Adipose tissue (tissue), 3 donors: ENCODE measurements around the gene TMEM167A. TPM values are rescaled to one million over a fixed set of nuclear protein-coding genes. Genes with fewer than 3 reads are reported as not detected.
"Not testable (repeated sequence)": the region's sequence is repeated elsewhere in the genome, so short reads cannot be mapped to it uniquely, and the experiment has no call there.

Experiments used
- H3K27ac ChIP-seq: one replicate; pipeline ENCODE4 v1.5.1; 2013; ENCODE audit warnings: low read depth, low read length
- WGBS, 3 donors: extraction: QIAGEN DNeasy Blood & Tissue Kit; methylation state at CpG; one replicate each; pipeline ENCODE4 v1.1.7; 2013; 5-methylcytosine and 5-hydroxymethylcytosine counted together
- polyA plus RNA-seq, 3 donors: library from polyadenylated mRNA; stranded (reverse); fragments of 200-250 nt; gene quantifications; one replicate each; pipeline ENCODE4 v1.2.3, GENCODE V29; 2013
- donor health status: healthy with polysubstance abuse.
- donor health status: Bipolar disorder and iron deficiency.
- donor health status: healthy.

TMEM167A gene
- polyA plus RNA-seq, 3 donors = 19.3 to 57.1 (median 41.4) TPM

DNA sequence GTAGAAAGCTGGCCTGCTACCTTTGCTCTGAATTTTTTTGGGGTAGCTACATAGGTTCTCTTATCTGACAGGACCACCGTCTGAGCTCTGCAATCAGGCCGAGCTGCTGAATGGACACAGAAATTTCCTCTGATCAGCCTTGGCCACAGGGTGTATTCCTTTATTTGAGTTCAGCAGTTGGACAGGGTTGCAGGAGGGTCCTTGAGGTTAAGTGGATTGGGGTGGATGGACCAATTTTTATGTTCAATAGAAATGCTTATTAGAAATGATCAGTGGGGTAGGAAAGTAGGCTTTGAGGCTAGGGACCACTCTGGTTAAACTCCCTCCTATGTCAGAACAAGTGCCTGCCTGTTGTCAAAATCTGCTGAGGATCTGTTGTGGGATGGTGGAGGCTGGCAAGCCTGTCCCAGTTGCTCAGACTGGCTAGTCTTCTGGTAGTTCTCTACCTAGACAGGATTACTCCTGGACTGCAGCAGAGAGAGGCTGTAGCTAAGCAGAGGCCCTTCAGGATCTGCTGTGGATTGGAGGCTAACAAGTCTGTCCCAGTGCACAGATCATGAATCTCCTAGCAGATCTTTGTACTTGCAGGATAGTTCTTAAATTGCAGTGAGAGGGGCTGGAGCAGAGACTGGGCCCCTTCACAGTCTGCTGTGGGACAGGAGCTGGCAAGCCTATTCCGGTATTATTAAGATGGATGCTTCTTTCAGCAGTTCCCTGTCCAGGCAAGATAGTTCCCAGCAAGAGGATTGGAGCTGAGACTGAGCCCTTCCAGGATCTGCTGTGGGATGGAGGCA is 18.2 kb upstream of the TMEM167A start:
- H3K27ac ChIP-seq = no peak overlapping the region
- WGBS, 3 donors = 90 to 96% (median 95%) methylated on average over 3 of the region's 3 CpGs

DNA sequence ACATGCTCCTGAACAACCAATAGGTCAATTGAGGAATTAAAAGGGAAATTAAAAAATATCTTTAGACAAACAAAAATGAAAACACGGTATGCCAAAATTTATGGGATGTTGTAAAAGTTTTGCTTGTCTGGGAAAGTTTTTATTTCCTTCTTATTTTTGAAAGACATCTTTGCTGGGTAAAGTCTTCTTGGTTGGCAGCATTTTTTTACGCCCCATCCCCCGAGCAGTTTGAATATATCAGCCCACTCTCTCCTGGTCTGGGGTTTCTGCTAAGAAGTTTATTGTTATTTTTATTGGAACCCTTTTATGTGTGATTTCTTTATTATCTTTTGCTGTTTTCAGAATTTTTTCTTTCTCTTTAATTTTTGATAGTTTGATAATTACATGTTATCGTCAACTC is 16.5 kb upstream of the TMEM167A start:
- WGBS, 3 donors = 97 to 100% (median 98%) methylated on average over 4 of the region's 4 CpGs
- H3K27ac ChIP-seq = no peak overlapping the region

DNA sequence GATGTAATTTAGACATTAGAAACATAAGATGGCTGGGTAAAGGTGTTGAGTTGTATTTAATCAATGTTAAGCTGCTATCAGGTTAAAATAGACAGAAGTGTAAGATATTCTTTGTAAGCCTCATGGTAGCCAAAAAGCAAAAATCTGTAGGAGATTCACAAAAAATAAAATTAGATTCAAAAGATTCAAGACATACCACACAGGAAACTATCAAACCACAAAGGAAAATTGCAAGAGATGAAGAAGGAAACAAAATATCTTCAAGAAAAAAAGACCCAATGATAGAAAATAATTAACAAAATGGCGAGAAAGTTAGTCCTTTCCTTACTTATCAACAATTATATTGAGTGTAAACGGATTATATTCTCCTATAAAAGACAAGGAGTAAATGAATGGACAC is 15.4 kb upstream of the TMEM167A start:
- H3K27ac ChIP-seq = no peak overlapping the region
- 86 to 94% (median 91%) methylated on average over 2 of the region's 2 CpGs for WGBS, 3 donors

DNA sequence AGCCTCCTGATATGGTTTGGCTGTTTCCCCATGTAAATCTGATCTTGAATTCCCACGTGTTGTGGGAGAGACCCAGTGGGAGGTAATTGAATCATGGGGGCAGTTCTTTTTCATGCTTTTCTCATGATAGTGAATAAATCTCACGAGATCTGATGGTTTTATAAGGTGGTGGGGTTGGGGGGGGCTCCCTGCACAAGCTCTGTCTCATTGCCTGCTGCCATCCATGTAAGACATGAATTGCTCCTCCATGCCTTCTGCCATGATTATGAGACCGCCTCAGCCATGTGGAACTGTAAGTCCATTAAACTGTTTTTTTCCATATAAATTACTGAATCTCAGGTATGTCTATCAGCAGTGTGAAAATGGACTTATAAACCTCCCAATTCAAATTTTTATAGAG is 13.0 kb upstream of the TMEM167A start:
- WGBS, 3 donors = 96 to 98% (median 97%) methylated on average over 3 of the region's 3 CpGs
- no peak overlapping the region for H3K27ac ChIP-seq

DNA sequence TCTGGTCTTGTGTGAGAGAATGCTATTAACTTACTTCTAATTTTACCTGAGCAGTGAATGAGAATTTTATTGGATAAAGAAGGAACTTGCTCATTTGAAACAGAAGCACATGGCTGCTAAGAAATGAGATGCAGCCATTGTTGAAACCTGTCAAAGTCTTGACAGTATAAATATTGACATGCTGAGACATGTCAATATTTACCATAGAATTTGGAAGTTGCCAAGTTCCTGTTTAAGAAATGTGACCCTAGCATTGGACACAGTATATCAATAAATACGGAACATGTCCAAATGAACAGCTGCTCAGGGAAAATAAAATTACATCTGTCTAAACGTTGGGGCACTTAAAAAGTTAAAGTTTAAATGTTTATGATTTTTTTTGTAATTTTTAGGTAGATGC is 7.9 kb upstream of the TMEM167A start:
- WGBS, 3 donors = 39 to 84% (median 81%) methylated on average over 2 of the region's 2 CpGs
- H3K27ac ChIP-seq = no peak overlapping the region

DNA sequence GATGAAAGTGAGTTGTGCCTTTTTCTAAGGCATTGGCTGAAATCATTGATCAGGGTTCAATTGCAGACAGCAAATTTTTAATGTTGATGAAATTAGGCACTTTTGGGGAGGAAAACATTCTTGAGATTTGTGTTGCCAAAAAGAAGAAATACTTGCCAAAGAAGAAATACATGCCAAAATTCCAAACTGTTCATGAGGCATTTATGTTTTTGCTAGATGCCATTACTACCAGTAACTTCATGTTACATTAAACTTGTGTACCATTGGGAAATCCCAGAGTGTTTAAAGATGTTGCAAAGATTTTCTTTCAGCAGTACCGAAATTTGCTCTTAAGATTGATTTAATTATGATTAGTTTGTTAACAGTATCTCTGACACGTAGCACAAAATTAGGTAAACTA is 7.1 kb upstream of the TMEM167A start:
- 44 to 87% (median 85%) methylated on average over 2 of the region's 2 CpGs for WGBS, 3 donors
- no peak overlapping the region for H3K27ac ChIP-seq

DNA sequence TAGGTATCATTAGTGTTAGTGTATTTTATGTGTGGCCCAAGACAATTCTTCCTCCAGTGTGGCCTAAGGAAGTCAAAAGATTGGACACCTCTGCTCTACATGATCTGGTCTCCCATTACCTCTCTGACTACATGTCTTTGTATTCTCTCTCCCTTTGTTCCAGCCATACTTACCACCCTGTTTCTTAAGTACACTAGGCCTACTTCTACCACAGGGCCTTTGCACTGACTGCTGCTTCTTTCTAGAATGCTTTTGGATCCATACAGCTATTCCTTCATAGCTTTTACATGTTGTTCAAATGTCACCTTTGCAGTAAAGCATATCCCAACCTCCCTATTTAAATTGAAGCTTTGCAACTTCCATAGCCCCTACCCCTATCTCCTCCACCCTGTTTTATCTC is 5.6 kb upstream of the TMEM167A start:
- no peak overlapping the region for H3K27ac ChIP-seq

DNA sequence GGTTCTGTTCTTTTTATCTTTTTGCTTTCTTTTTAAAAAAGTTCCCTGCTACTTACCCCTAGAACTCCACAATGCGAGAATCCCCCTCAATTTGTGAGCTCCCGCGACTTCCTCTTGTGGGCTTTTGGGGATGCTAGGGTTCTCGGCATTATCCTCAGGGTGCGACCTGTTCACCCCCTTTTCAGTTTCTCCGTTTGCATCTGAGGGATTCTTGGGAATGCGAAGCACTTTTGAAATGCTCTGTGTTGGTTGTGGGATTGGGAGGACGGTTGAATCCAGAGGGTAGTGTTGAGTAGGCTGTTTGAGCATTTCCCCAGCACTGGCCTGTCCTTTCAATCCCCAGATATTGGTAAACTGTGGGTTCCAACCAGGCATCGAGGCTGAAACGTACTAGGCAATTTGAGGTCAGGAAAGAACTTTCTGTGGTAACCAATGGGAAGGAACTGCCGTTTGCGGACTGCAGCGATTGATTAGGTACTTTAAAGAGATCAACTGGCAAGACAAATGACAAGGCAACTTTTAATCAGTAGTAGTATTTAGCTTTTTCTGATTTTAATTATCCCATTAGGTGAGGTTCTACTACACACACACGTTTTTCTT is 568 bp upstream of the TMEM167A start:
- no peak overlapping the region for H3K27ac ChIP-seq
- WGBS, 3 donors = 3 to 4% (median 4%) methylated on average over 14 of the region's 14 CpGs

DNA sequence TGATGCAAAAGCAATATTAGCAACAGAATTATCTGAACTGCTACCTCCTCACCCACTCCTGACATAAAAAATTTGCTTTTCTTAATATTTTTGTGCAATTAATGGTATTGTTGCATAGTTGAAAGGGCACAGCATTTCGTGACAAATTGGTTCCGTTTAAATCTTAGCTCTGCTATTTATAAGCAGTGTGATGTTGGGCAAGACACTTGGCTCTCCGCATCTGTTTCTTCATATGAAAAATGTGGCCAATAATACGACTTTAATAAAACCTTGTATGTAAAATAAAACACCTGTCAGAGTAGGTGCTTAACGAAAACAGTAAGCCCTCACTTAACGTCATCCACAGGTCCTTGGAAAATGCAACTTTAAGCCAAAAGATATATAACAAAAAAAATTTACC is 4.2 kb downstream of the TMEM167A start:
- WGBS, 3 donors = 69 to 75% (median 70%) methylated on average over 6 of the region's 6 CpGs
- H3K27ac ChIP-seq = no peak overlapping the region

DNA sequence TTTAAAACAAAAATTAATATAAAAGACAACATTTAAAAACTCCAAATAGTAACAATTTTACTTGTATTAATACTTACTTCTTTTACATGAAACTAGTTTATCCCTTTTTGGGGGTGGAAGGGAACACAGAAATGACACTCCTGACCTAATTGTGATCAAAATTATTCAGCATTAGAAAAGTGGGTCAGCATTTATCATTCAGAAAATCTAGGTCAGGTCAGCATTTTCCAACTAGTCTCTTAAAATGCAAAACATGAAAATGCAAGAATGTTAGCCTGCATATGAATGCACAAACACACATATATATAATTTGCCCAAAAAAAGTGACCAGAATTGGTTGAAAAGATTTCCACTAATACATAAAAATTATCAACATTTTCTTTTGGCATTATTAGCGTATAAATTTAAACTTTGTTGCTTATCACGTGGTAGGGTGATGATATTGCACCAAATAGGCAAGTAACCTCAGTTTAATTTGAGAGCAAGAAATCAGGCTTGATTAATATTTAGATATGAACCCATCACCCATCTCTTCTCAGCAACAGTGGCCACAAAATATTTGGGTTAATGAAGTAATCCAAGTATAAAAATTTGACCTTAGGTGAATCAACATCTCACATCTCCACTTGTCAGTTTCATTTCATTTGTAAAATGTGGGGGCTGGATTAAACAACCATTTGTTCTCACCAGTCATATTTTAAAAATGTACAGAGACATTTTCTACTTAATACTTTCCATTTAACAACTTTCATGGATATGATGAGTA is 5.7 kb downstream of the TMEM167A start:
- 79 to 87% (median 86%) methylated on average over 2 of the region's 2 CpGs for WGBS, 3 donors

DNA sequence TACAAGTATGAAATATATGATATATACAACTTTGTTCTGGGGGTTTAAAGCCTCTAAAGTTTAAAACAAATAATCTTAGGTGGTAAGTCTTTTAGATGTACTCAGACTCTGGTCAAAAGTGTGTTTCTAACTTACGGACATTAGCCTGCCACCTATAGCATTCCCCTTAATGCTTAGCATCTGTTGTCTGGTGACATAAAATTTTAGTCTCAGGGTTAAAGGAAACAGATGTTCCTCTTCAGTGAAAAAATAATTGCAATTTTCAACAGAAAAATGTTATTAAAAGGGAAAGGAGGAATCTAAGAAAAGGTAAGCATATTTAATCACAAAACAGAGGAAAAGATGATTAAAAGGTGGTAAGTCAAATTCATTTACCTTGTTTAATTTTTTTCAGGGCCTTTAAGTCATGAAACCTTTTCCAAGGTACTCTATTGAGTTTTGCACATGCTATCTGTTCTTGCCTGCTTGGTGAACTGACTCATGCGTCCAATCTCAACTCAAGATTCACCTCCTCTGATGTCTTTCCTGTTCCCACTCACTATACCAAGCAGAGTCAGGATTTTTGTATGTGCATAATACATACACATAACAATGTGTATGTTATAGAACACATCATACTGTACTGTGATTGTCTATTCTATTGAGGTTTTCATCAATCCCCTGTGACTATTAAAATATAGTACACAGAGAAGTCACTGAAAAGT is 7.9 kb downstream of the TMEM167A start:
- WGBS, 3 donors = 86 to 88% (median 86%) methylated on average over 2 of the region's 2 CpGs
- H3K27ac ChIP-seq = no peak overlapping the region

More for the DNA sequence above, 5.7 kb downstream of the TMEM167A start:
- no peak overlapping the region for H3K27ac ChIP-seq

DNA sequence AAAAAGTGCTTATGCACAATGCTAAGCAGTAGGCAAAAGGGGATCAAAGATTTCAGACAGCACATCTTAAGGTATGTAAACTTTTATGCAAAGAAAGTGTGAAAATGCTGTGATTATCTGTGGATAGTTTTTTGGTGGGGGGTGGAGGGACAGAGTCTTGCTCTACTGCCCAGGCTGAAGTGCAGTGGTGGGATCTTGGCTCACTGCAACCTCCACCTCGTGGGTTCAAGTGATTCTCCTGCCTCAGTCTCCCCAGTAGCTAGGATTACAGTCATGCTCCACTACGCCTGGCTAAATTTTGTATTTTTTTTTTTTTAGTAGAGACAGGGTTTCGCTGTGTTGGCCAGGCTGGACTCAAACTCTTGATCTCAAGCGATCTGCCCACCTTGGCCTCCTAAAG is 9.8 kb downstream of the TMEM167A start:
- H3K27ac ChIP-seq = not testable (repeated sequence)
- WGBS, 3 donors = 96 to 97% (median 97%) methylated on average over 4 of the region's 4 CpGs

DNA sequence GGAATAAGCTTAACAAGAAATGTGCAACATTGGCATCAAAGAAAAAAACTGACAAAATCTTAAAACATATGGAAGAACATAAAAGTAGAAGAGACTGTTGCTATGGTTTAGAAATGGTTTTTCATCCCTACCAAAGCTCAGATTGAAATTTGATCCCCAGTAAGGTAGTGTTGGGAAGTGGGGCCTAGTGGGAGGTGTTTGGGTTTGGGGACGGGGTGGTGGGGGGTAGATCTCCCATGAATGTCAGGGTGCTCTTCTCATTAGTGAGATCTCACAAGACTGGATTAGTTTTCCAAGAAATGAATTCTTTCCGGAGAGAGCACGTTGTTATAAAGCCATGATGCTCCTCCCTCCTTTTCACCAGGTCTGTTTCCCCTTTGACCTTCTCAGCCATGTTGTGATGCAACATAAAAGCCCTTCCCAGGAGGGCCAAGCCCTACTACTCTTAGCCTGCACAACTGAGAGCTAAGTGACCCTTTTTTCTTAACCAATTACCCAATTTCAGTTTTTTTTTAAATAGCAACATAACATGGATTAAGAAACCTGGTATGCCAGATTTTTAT is 10.6 kb downstream of the TMEM167A start:
- 83 to 89% (median 89%) methylated on average over 3 of the region's 3 CpGs for WGBS, 3 donors
- no peak overlapping the region for H3K27ac ChIP-seq

DNA sequence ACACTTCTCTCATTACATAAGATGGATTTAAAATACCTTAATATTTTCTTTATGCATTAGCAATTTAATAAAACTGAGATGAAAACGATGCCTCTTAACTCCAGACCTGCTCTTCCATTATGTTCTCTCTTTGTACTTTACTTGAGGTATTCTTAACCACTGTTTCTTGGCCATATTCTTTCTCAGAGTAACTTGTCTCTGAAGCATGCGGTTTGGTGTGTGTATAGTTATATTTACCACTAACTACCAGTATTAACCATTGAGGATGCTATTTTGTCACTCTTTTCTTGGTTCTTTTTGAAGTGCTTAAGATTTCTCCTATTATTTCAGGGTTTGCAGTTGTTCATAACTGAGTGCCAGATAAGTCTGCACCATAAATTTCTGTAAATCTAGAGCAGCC is 17.9 kb downstream of the TMEM167A start:
- H3K27ac ChIP-seq = no peak overlapping the region
- 63 to 88% (median 78%) methylated on average over 2 of the region's 2 CpGs for WGBS, 3 donors

DNA sequence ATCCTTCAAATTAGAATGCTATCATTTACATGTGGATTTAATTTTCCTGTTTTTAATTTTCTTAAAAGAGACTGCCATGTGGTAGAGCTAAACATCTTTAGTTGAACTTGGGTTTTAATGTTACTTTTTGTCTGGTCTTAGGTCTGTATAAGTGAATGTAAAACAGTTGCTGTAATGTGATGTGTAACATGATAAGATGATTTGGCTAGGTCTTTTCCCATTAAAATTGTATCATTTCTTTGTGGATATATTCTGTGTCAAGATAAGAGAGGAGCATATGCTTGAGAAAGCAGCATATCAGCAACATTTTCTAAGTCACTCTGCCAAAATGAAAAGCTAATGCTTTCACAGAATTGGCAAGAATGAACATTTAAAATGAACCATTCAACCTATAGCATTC is 18.5 kb downstream of the TMEM167A start:
- no peak overlapping the region for H3K27ac ChIP-seq

DNA sequence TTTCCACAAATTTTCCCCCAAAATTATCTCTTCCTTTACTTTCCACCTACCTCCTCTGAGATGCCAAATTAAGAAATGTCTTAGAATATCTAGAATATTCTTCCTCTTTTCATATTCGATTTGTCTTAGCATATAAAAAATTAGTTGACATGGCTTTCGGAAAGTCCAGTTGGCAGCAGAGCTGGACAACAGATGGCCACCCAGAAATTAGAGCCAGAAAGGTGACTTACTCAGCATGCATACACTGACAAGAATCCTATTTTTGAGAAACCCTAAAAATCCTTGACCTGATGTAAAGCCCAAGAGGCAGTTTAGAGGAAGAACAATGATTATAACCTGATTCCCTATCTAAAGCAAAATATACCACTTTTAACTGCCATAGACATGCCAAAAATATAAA is 22.0 kb downstream of the TMEM167A start:
- H3K27ac ChIP-seq = no peak overlapping the region

DNA sequence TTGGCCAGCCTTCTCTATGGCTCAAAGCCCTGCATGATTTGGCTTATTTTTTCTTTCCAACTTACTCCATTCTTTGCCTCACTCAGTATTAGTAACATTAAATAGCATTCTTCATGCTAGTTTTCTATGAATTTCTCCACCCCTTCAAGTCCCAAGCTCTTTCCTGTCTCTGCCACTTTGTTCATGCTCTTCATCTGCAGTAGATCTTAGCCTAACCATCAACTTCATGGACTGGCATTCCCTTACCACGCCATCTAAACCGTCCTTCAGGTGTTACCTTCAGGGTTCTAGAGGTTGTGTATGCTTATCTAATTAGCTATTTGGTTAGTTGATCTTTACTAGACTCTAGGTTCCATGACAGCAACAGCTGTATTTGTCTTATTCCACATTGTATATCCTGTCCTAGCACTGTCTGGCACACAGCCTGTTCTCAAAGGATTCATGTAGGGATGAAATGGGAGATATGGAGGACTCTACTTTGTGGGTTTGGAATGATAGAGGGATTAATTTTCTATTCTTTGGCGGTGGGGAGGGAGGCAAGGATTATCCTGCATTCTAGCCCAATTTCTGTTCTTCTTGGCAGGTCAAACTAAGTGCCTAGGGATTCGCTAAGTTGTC is 26.4 kb downstream of the TMEM167A start:
- H3K27ac ChIP-seq = no peak overlapping the region
- 74 to 96% (median 94%) methylated on average over 4 of the region's 4 CpGs for WGBS, 3 donors

More for the DNA sequence above, 22.0 kb downstream of the TMEM167A start:
- WGBS, 3 donors = 89 to 93% (median 92%) methylated on average over 2 of the region's 2 CpGs

DNA sequence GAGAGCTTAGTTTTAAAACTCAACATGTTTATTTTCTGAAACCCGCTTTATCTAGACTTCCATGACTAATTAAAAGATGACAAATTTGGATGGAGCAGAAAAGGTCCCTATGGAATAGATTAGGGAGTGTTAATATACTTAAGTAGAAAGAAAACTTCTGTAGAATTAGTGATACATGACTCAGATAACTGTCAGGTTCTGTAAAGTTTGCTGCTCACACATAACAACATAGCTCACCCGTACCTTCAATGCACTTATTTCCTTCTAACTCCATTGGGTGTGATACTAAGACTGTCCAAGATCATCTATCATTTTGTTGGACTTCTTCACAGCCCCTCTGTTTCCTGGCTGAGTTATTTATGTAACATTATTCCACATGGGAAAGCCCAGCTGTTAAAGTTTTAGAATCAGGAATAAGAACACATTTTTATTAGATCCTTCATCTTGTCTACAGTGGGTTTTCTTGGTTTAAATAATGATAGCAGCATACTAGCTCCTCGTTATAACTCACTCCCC is 27.8 kb downstream of the TMEM167A start:
- 55 to 69% (median 56%) methylated on average over 3 of the region's 3 CpGs for WGBS, 3 donors
- H3K27ac ChIP-seq = no peak overlapping the region
